ENCODE measurements around the gene ITGAV. TPM values are rescaled to one million over a fixed set of nuclear protein-coding genes. Genes with fewer than 3 reads are reported as not detected.

ITGAV gene
- total RNA-seq, 2 experiments from 2014 or later = 4.9 to 5.6 TPM

DNA sequence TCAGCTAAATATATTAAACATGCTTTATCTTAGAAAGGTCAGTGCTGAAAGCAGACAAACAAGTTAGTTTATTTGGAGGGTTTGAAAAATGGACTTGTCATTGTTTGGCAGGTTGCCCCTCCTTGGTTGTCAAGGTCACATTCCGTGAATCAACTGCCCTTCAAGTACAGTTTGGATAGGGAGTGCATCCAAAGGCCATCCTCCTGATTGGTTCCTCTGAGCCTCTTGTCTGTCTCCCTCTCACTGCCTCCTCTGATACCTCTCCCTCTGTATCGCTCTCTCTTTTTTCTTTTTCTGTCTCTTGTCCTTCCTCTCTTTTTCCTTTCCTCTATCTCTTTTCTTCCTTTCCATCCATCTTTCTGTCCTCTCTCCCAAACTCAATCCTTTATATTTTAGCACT, 5.4 kb downstream of the ITGAV start:
- H3K27me3 Mint-ChIP-seq (ENCODE audit: low read depth) = peaks cover 4% of the 10 kb centered on the region
- H3K27ac Mint-ChIP-seq = no peak overlapping the region
- H3K9me3 Mint-ChIP-seq (ENCODE audit: insufficient read depth) = no peaks in the 10 kb centered on the region
- DNase-seq = no peak
- POLR2A ChIA-PET = no interaction called here
- ATAC-seq = no peak
- peaks cover 1% of the 10 kb centered on the region for H3K36me3 Mint-ChIP-seq (ENCODE audit: low read depth)
- CTCF ChIA-PET = interaction anchor here (0.7 to 1.1 kb wide), 2 partner anchors 92 to 165 kb away, joined by 3 read pairs; no protein-coding TSS in a partner anchor
- H3K4me1 Mint-ChIP-seq (ENCODE audit: low read depth) = peaks cover 16% of the 10 kb centered on the region
- no peak overlapping the region for H3K4me3 Mint-ChIP-seq

DNA sequence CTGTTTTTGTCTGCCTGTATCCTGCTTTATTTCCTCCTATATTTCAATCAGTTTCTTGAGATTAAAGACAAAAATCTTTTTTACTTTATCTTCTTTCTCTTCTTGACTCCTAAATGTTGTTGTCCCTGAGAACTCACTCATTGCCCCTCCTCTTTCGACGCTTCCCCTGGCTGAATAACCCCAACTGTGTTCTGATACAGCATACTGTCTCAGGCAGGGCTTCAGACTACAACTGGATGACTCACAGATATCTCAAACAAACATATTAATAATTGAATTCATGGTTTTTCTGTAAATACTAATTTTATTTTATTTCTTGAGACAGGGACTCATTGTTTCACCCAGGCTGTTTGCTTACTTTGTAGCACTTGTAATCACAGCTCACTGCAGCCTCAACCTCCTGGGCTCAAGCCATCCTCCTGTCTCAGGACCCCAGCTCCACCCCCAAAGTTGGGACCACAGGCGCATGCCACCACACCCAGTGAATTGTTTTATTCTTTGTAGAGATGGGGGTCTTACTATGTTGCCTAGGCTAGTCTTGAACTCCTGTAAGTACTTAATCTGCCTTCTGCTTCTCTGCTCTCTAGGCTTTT, 9.4 kb downstream of the ITGAV start:
- Mint-ChIP-seq H3K4me3 (no peak overlapping the region), H3K27ac (no peak overlapping the region), H3K9me3 (ENCODE audit: insufficient read depth) (no peaks in the 10 kb centered on the region), H3K27me3 (ENCODE audit: low read depth) (peaks cover under 1% of the 10 kb centered on the region), H3K36me3 (ENCODE audit: low read depth) (no peaks in the 10 kb centered on the region), H3K4me1 (ENCODE audit: low read depth) (no peaks in the 10 kb centered on the region)
- ChIA-PET POLR2A (no interaction called here), CTCF (no interaction called here)
- no peak for DNase-seq
- ATAC-seq = no peak

DNA sequence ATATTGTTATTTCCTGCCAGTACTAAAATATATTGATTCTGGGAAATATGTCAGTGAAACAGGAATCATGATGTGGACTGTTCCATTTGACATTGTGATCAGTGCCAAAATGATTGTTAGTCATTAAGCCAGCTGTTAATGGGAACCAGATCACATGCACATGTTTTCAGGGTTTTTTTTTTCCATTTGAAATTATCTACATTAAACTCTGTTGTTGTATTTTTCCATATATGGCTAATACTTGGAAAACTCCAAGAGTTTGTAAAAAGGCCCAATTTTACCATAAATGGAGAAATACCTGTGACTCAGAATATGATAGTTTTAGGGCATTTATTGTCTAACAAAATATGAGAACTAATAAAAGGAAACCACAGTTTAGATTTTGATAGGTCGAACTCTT, 13.4 kb downstream of the ITGAV start:
- H3K9me3 Mint-ChIP-seq (ENCODE audit: insufficient read depth) = no peaks in the 10 kb centered on the region
- no peaks in the 10 kb centered on the region for H3K27me3 Mint-ChIP-seq (ENCODE audit: low read depth)
- POLR2A ChIA-PET = no interaction called here
- CTCF ChIA-PET = no interaction called here
- DNase-seq (no peak), ATAC-seq (no peak)
- H3K27ac Mint-ChIP-seq = no peak overlapping the region
- no peaks in the 10 kb centered on the region for H3K4me1 Mint-ChIP-seq (ENCODE audit: low read depth)
- peaks cover 4% of the 10 kb centered on the region for H3K36me3 Mint-ChIP-seq (ENCODE audit: low read depth)
- H3K4me3 Mint-ChIP-seq = no peak overlapping the region

DNA sequence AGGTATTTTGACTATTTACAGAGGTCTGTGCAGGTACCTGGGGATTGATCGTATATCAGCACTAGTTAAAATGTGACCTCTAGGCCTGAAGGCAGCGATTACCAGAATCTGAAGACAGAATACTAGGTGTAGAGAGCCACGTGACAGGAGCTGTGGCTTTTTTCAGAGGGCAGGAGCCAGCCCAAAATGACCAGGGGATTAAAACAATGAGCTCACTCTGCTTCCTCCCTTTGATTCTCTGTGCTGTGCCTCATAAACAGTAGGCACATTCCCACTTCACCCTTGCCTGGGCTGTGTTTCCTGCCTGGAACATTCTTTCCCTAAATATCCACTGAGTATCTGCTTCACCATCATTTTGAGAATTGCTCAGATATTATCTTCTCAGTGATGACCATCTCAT, 15.2 kb downstream of the ITGAV start:
- ATAC-seq (no peak), DNase-seq (no peak)
- no peak overlapping the region for H3K4me3 Mint-ChIP-seq
- no peaks in the 10 kb centered on the region for H3K4me1 Mint-ChIP-seq (ENCODE audit: low read depth)
- ChIA-PET POLR2A (no interaction called here), CTCF (no interaction called here)
- H3K9me3 Mint-ChIP-seq (ENCODE audit: insufficient read depth) = no peaks in the 10 kb centered on the region
- no peak overlapping the region for H3K27ac Mint-ChIP-seq
- peaks cover 4% of the 10 kb centered on the region for H3K36me3 Mint-ChIP-seq (ENCODE audit: low read depth)
- no peaks in the 10 kb centered on the region for H3K27me3 Mint-ChIP-seq (ENCODE audit: low read depth)

DNA sequence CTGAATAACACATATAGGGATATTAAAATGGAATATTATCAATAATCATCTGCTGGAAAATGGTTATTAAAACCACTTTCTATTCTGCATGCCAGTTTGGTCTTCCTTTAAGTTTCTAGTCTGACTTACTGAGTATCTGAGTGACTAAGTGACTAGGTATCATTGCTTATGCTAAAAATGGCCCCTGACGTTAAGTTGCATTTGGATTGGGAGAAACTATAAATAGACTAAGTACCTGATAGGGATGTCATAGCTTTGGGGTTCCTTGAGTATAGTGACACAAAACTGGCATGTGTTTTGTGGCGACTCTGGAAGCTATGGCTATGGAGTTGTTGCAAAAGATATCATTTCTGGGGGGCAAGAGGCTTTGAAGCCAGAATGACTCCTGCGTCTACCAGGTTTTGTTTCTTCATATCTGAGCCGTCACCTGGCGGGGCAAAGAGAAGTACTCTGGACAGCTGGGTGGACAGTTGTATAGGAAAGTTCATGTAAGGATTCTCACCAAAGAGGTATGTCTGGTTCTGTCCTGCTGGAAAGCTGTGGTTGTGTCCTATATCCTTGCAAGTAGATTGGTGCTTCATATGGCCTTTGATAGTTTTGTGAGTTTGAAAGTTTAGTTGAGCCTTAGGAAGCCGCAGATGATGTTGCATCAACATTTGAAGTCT, 17.9 kb downstream of the ITGAV start:
- ChIA-PET POLR2A (no interaction called here), CTCF (interaction anchor here (0.9 kb wide), 1 partner anchor 34 kb away, joined by 3 read pairs; no protein-coding TSS in a partner anchor)
- Mint-ChIP-seq H3K4me1 (ENCODE audit: low read depth) (no peaks in the 10 kb centered on the region), H3K27me3 (ENCODE audit: low read depth) (no peaks in the 10 kb centered on the region), H3K4me3 (no peak overlapping the region), H3K9me3 (ENCODE audit: insufficient read depth) (no peaks in the 10 kb centered on the region), H3K27ac (no peak overlapping the region), H3K36me3 (ENCODE audit: low read depth) (peaks cover 4% of the 10 kb centered on the region)
- DNase-seq = no peak
- ATAC-seq = no peak

DNA sequence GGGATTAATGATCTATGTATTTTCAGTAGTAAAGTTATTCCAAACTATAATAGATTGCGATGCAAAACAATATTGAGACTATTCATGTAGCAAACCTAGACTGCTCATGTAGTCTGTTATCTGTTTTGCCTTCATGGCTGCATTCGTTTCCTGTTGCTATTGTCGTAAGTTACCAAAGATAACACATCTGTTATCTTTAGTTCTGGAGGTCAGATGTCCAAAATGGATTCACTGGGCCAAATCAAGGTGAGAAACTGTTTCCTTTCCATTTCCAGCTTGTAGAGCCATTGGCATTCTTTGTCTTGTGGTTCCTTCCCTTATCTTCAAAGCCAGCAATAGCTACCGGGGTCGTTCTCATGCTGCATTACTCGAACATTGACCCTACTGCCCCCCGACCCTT, 20.9 kb downstream of the ITGAV start:
- ATAC-seq = no peak
- no peak overlapping the region for H3K4me3 Mint-ChIP-seq
- no peaks in the 10 kb centered on the region for H3K4me1 Mint-ChIP-seq (ENCODE audit: low read depth)
- no peaks in the 10 kb centered on the region for H3K9me3 Mint-ChIP-seq (ENCODE audit: insufficient read depth)
- no peaks in the 10 kb centered on the region for H3K27me3 Mint-ChIP-seq (ENCODE audit: low read depth)
- CTCF ChIA-PET = no interaction called here
- POLR2A ChIA-PET = no interaction called here
- no peak overlapping the region for H3K27ac Mint-ChIP-seq
- peaks cover 2% of the 10 kb centered on the region for H3K36me3 Mint-ChIP-seq (ENCODE audit: low read depth)
- no peak for DNase-seq

DNA sequence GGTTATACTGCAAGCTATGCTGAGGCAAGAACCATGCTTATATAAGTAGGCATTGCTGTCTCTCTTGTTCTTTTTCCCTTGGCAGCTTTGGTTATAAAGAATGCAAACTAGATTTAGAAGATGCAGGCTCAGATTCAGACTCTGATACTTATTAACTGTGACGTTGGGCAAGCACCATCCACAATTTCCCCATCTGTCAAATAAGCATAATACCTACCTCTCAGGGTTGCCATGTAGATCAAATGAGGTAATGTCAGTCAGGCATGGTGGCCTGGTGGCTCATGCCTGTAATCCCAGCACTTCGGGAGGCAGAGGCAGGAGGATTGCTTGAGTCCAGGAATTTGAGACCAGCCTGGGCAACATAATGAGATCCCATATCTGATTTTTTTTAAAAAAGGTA, 21.7 kb downstream of the ITGAV start:
- ChIA-PET CTCF (no interaction called here), POLR2A (no interaction called here)
- H3K4me1 Mint-ChIP-seq (ENCODE audit: low read depth) = no peaks in the 10 kb centered on the region
- ATAC-seq = no peak
- DNase-seq = no peak
- H3K36me3 Mint-ChIP-seq (ENCODE audit: low read depth) = peaks cover under 1% of the 10 kb centered on the region
- H3K27ac Mint-ChIP-seq = no peak overlapping the region
- H3K4me3 Mint-ChIP-seq = no peak overlapping the region
- no peaks in the 10 kb centered on the region for H3K9me3 Mint-ChIP-seq (ENCODE audit: insufficient read depth)
- H3K27me3 Mint-ChIP-seq (ENCODE audit: low read depth) = no peaks in the 10 kb centered on the region

DNA sequence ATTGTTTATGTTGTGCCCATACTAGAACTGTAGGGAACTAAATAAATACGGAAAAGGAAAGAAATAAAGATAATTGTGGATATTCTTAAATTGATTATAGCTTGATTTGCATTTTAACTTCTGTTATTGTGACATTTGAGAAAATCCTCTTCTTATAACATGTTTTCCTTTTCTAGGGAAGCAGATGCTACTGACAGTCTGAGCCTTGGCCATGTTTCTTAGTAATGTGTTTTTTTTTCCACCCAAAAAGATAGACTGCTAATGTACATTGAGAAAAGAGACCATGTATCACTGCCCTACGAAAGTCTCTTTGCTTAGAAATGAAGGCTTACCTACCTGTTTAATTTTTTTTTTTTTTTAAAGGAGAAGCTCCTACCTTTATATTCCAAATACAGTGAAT, 22.2 kb downstream of the ITGAV start:
- ATAC-seq (no peak), DNase-seq (no peak)
- ChIA-PET CTCF (no interaction called here), POLR2A (no interaction called here)
- Mint-ChIP-seq H3K27ac (no peak overlapping the region), H3K27me3 (ENCODE audit: low read depth) (no peaks in the 10 kb centered on the region), H3K9me3 (ENCODE audit: insufficient read depth) (no peaks in the 10 kb centered on the region), H3K4me3 (no peak overlapping the region), H3K4me1 (ENCODE audit: low read depth) (no peaks in the 10 kb centered on the region), H3K36me3 (ENCODE audit: low read depth) (no peaks in the 10 kb centered on the region)

DNA sequence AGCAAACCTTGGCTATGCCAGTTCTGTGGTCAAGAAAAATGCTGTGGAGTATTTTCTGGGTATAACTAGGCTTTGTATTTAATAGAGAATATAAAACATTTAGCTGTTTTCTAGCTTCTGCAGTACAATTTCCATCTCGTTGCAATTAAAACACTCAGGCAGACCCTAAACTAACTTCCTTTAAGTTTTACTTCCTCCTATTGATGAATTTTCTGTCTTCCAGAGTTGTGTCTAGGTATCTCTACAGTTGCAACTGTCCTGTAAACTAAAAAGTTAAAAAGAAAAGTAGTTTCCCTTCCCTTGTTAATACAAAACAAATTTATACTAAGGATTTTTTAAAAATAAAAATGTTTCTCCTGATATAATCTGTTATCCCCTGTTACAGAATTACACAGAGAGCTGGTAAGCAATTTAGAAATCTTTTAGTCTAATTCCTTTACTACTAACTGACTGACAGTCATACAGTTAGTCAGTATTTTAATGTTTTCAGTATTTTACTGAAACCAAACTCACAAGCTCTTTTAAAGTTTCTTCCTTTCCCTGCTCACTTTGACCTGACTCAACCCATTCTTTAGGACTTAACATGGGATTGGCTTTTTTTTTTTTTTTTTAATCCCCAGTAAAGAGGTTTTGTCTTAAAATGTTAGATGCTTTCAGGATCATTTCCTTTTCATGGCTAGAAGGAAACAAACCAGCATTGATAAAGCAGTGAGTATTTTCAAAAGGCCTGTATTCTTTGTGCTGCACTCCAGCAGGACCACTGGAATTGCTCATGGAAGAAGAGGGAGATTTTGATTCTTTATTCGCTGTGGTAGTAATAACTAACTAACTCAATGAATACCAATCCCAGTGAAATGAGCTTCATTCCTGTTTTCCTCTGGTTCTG, 22.9 kb downstream of the ITGAV start:
- Mint-ChIP-seq H3K4me3 (no peak overlapping the region), H3K27ac (no peak overlapping the region), H3K27me3 (ENCODE audit: low read depth) (no peaks in the 10 kb centered on the region), H3K4me1 (ENCODE audit: low read depth) (no peaks in the 10 kb centered on the region), H3K36me3 (ENCODE audit: low read depth) (no peaks in the 10 kb centered on the region), H3K9me3 (ENCODE audit: insufficient read depth) (no peaks in the 10 kb centered on the region)
- POLR2A ChIA-PET = no interaction called here
- no peak for DNase-seq
- no peak for ATAC-seq
- CTCF ChIA-PET = interaction anchor here (0.8 kb wide), 1 partner anchor 28 kb away, joined by 3 read pairs; no protein-coding TSS in a partner anchor

DNA sequence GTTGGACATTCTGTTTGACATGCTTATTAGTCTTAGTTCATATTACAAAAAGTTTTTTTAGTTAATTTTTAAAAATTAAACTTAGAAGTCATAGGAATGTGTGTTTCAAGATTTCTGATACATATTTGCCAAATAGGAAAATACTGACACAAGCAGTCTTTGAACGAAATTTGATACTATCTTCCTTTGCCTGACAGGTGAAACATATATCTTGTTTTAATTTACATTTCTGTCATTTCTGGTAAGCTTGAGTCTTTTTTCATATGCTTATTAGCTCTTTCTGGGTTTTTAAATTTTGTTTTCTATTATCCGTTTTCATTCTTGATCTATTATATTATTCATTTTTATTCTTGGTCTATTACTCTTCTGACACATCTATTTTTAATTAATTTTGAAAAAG, 24.5 kb downstream of the ITGAV start:
- CTCF ChIA-PET = no interaction called here
- Mint-ChIP-seq H3K27me3 (ENCODE audit: low read depth) (no peaks in the 10 kb centered on the region), H3K4me3 (no peak overlapping the region), H3K9me3 (ENCODE audit: insufficient read depth) (no peaks in the 10 kb centered on the region), H3K36me3 (ENCODE audit: low read depth) (no peaks in the 10 kb centered on the region), H3K27ac (no peak overlapping the region), H3K4me1 (ENCODE audit: low read depth) (no peaks in the 10 kb centered on the region)
- POLR2A ChIA-PET = no interaction called here
- DNase-seq = no peak
- no peak for ATAC-seq

DNA sequence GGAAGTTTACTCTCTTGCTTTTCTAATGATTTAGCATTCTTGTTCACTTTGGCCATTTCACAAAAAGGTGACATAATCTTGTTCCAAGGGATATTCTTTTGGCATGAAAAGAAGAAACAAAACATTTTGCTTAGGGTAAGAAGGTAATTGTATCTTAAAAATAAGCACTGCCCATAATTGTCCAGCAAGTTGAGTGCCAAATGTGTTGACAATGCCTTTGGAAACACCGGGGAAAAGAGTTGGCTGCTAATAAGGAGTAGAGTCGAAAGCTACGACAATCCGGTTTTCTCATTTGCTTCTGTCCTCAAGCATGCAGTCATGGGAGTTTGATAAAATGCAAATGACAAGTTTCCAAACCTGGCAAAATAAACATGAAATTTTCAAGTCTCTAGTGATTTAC, 27.3 kb downstream of the ITGAV start:
- ATAC-seq (no peak), DNase-seq (no peak)
- Mint-ChIP-seq H3K36me3 (ENCODE audit: low read depth) (no peaks in the 10 kb centered on the region), H3K27me3 (ENCODE audit: low read depth) (no peaks in the 10 kb centered on the region), H3K9me3 (ENCODE audit: insufficient read depth) (no peaks in the 10 kb centered on the region), H3K27ac (no peak overlapping the region), H3K4me1 (ENCODE audit: low read depth) (no peaks in the 10 kb centered on the region), H3K4me3 (no peak overlapping the region)
- ChIA-PET CTCF (interaction anchor here (1.1 kb wide), 1 partner anchor 25 kb away, joined by 3 read pairs; no protein-coding TSS in a partner anchor), POLR2A (no interaction called here)

DNA sequence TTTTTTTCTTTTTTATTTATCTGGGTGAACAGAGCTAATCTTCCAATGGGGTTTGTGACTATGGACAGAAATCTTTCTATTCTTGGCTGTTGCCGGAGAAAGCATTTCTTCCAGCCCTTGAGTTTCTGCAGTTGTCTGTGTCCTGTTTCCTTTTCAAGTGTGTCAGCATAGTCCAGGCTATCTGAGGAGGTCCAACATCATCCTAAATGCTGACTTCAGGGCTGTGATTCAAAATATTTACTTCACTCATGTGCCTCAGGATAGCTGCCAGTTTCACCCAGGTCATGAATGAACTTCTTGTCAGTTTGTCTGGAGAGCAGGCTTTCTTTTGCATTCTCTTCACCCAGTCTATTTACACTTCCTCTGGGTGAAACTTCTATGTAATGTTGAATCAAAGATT, 27.9 kb downstream of the ITGAV start:
- Mint-ChIP-seq H3K4me1 (ENCODE audit: low read depth) (peaks cover 2% of the 10 kb centered on the region), H3K9me3 (ENCODE audit: insufficient read depth) (no peaks in the 10 kb centered on the region), H3K27me3 (ENCODE audit: low read depth) (no peaks in the 10 kb centered on the region), H3K4me3 (no peak overlapping the region), H3K36me3 (ENCODE audit: low read depth) (no peaks in the 10 kb centered on the region), H3K27ac (no peak overlapping the region)
- ATAC-seq (no peak), DNase-seq (no peak)
- POLR2A ChIA-PET = no interaction called here
- CTCF ChIA-PET = interaction anchor here (1.1 kb wide), 1 partner anchor 24 kb away, joined by 3 read pairs; no protein-coding TSS in a partner anchor
